ENCODE measurements around the gene KCNH2.
"Not testable (repeated sequence)": the region's sequence is repeated elsewhere in the genome, so short reads cannot be mapped to it uniquely, and the experiment has no call there.

GRCh38 chr7:150910305-150910995 lies 67.7 kb downstream of the KCNH2 start:
- not testable (repeated sequence) for TF ChIP-seq CTCF, POLR2A (IDR thresholded peaks at IDR 0.05)
